ENCODE data around the gene THEM5.

Gene THEM5

GRCh38 chr1:151839457-151840403 lies 13.8 kb downstream of the THEM5 start, which contains the start of gene C2CD4D:
Gene C2CD4D (minus strand): TSS chr1:151839820. CDS start chr1:151838989, 831 bp downstream.
- DNase-seq (ENCODE audit: insufficient read length, low spot score) (no peak), FAIRE-seq (no peak)
- TF ChIP-seq CTCF (IDR thresholded peaks at IDR 0.05; ENCODE audit: insufficient read depth, missing control alignments), result no peak

DNA sequence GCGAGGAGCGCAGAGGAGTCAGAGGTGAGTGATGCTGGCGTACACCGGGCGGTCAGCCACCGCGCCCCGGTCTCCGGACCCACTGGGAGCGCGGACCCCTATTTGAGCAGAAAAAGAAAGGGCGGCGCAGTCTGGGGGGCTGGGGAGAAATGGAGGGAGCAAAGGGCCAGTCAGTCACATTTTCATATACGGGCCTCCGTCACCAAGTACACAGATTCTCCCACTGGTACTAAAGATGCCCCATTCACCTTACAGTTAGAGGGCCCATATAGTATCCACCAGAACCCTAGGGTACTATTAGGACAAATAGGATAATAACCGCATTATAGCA lies 14.5 kb downstream of the THEM5 start:
- FAIRE-seq (no peak), DNase-seq (ENCODE audit: insufficient read length, low spot score) (no peak)

DNA sequence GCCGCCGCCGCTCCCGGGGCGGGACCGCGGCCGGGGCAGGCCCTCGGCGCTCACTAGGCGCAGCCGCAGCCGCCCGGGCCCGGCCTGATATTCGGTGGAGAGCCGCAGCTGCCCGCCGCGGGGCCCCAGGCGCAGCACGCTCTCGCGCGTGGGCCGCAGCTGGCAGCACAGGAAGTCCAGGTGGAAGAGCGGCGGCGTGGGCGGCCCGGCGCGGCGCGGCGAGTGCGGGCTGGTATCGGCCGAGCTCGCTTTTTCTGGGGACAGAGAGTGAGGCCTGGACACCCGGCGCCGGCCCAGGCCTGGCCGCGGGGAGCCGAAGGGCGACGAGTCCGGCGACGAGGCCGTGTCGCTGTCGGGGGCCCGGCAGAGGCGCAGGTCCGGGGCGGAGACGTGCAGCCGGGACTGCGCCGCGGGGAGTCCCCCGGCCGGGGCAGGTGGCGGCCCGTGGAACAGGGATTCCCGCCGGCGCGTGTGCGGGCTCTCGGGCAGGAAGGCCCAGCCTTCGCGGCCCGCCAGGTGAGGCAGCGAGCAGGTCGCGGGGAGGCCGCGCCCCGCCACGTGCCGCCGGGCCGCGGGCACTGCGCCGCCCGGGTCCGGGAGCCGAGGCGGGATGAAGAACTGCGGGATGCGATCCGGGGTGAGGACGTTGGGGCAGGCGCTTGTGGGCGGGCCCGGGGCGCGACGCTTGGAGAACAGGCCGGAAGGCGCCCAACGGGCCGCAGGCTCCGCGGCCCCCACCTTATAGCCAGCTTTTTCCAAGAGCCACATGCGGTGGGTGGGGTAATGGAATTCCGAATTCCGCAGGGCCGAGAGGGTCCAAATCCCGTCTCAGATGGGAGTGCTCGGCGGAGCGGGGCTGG lies 15.1 kb downstream of the THEM5 start:
- FAIRE-seq (no peak), DNase-seq (ENCODE audit: insufficient read length, low spot score) (no peak)
- TF ChIP-seq CTCF (IDR thresholded peaks at IDR 0.05; ENCODE audit: insufficient read depth, missing control alignments), result no peak

More for the DNA sequence above, 14.5 kb downstream of the THEM5 start:
- TF ChIP-seq CTCF (IDR thresholded peaks at IDR 0.05; ENCODE audit: insufficient read depth, missing control alignments), result no peak

- no peak for DNase-seq (ENCODE audit: insufficient read length, low spot score)
- FAIRE-seq, result no peak
- no peak for TF ChIP-seq CTCF (IDR thresholded peaks at IDR 0.05; ENCODE audit: insufficient read depth, missing control alignments)
Measured at GRCh38 chr1:151837884-151838221, 15.7 kb downstream of the THEM5 start.

DNA sequence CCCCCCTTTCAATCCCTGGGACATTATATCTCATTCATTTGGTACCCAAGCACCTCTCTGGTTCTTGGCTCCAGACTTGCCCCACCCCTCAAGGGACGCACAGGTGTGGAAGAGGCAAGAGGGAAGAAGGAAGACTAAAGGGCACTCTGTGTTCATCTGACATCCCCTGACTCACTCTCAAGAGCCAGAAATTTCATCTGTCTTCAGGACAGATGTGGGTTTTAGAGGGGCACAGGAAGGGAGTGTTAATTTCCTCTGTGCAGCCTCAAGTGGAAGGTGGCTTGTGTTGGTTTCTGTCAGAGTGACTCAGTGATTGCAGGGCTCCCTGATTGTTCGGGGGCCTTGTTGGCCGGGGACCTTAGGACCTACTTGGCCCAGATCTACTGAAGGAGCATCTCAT lies 16.3 kb downstream of the THEM5 start:
- TF ChIP-seq CTCF (IDR thresholded peaks at IDR 0.05; ENCODE audit: insufficient read depth, missing control alignments), result no peak
- no peak for FAIRE-seq
- DNase-seq (ENCODE audit: insufficient read length, low spot score), result no peak

DNA sequence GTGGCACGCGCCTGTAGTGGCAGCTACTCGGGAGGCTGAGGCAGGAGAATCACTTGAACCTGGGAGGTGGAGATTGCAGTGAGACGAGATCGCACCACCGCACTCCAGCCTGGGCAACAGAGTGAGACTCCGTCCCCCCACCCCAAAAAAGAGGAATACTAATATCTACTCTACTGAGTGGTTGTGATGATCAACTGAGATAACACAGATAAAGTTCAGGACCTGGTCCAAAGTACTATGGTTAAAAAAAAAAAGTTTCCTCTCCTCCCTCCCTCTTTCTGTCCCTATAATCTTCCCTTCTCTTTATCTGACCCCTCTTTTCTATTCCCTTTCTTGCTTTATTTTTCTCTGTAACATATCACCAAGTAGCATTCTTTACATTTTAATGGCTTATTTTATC lies 17.9 kb downstream of the THEM5 start:
- FAIRE-seq, result no peak

More for the DNA sequence above, 17.9 kb downstream of the THEM5 start:
- TF ChIP-seq CTCF (IDR thresholded peaks at IDR 0.05; ENCODE audit: insufficient read depth, missing control alignments), result no peak
- no peak for DNase-seq (ENCODE audit: insufficient read length, low spot score)
